Activated CD8-positive, alpha-beta T cell treated with anti-CD3 and anti-CD28 coated beads for 36 hours (primary cell): ENCODE results near the gene TFF3. TPM values are rescaled to one million over a fixed set of nuclear protein-coding genes. Genes with fewer than 3 reads are reported as not detected.

ENCODE experiments used
- ATAC-seq: fragments of 200-7000 bp; cut with Tn5 transposase; one replicate; pipeline ENCODE4 v1.10.0; 2021; ENCODE audit warnings: mild to moderate bottlenecking, moderate library complexity
- CTCF ChIA-PET: fragments of 350-600 bp; sonication (Branson Sonifier 250); formaldehyde crosslinking; loops from one replicate; lab custom pipeline; 2021; ENCODE audit warnings: antibody characterized with exemption; lab: Charles Lee
- POLR2A ChIA-PET: fragments of 350-600 bp; sonication (Branson Sonifier 250); formaldehyde crosslinking; loops from one replicate; lab custom pipeline; 2021; ENCODE audit warnings: antibody characterized with exemption; lab: Charles Lee
- DNase-seq: peaks from one replicate; pipeline ENCODE4 v3.0.0-alpha.2; 2020
- H3K27ac Mint-ChIP-seq: one replicate; pipeline ENCODE4 v1.8.0; 2021; ENCODE audit warnings: mild to moderate bottlenecking, mixed read lengths
- H3K27me3 Mint-ChIP-seq: one replicate; pipeline ENCODE4 v1.8.0; 2021; ENCODE audit warnings: mixed read lengths
- H3K36me3 Mint-ChIP-seq: one replicate; pipeline ENCODE4 v1.8.0; 2021; ENCODE audit warnings: low read depth, mixed read lengths
- H3K4me1 Mint-ChIP-seq: one replicate; pipeline ENCODE4 v1.8.0; 2021; ENCODE audit warnings: low read depth, mixed read lengths
- H3K4me3 Mint-ChIP-seq: one replicate; pipeline ENCODE4 v1.8.0; 2021; ENCODE audit warnings: mild to moderate bottlenecking, moderate library complexity, mixed read lengths
- H3K9me3 Mint-ChIP-seq: one replicate; pipeline ENCODE4 v1.8.0; 2021; ENCODE audit warnings: mixed read lengths
- CTCF ChIP-seq: fragments of 200-600 bp; IDR thresholded peaks from one replicate; pipeline ENCODE4 v1.8.0; 2022; ENCODE audit warnings: antibody characterized with exemption, mild to moderate bottlenecking
- intact Hi-C: fragments of 100-400 bp; cut with micrococcal nuclease; formaldehyde crosslinking; loops from one replicate; pipeline ENCODE4 v1.10.0; 2022
- total RNA-seq, 2 experiments: library from RNA; stranded (reverse); gene quantifications; one replicate each; pipeline ENCODE4 v1.2.3, GENCODE V29; 2021

TFF3 gene
- total RNA-seq, 2 experiments from 2014 or later: not detected

GRCh38 chr21:42310411-42311001, 4.7 kb downstream of the TFF3 start:
- no peak for ATAC-seq
- intact Hi-C loops: no loop called here
- Mint-ChIP-seq H3K4me3 (no peak overlapping the region), H3K27ac (no peak overlapping the region), H3K4me1 (peaks cover 2% of the 10 kb centered on the region), H3K9me3 (no peaks in the 10 kb centered on the region), H3K27me3 (no peaks in the 10 kb centered on the region), H3K36me3 (no peaks in the 10 kb centered on the region)
- ChIA-PET CTCF (interaction anchor here (0.7 to 4.5 kb wide), 41 partner anchors 9 to 268 kb away, joined by 3 to 47 read pairs (median 5); partner anchors contain the start of gene SLC37A1), POLR2A (interaction anchor here (0.5 to 1.7 kb wide), 4 partner anchors 16 to 294 kb away, joined by 3 to 6 read pairs (median 4); no protein-coding TSS in a partner anchor)
- no peak for TF ChIP-seq CTCF
- no peak for DNase-seq

GRCh38 chr21:42309753-42310213, 5.4 kb downstream of the TFF3 start:
- Mint-ChIP-seq H3K27ac (no peak overlapping the region), H3K4me3 (no peak overlapping the region)

GRCh38 chr21:42308914-42309752, 6.1 kb downstream of the TFF3 start:
- peaks cover 2% of the 10 kb centered on the region for H3K4me1 Mint-ChIP-seq
- ChIA-PET CTCF (interaction anchor here (0.5 to 4.5 kb wide), 38 partner anchors 9 to 346 kb away, joined by 3 to 47 read pairs (median 5); no protein-coding TSS in a partner anchor), POLR2A (interaction anchor here (1.7 kb wide), 1 partner anchor 146 kb away, joined by 6 read pairs; no protein-coding TSS in a partner anchor)
- no peaks in the 10 kb centered on the region for H3K27me3 Mint-ChIP-seq
- no peaks in the 10 kb centered on the region for H3K9me3 Mint-ChIP-seq
- intact Hi-C loops: no loop called here
- DNase-seq (no peak), ATAC-seq (no peak)
- H3K4me3 Mint-ChIP-seq: no peak overlapping the region
- no peak overlapping the region for H3K27ac Mint-ChIP-seq
- no peaks in the 10 kb centered on the region for H3K36me3 Mint-ChIP-seq
- no peak for TF ChIP-seq CTCF

More at GRCh38 chr21:42309753-42310213, 5.4 kb downstream of the TFF3 start:
- H3K4me1 Mint-ChIP-seq: peaks cover 2% of the 10 kb centered on the region
- TF ChIP-seq CTCF: peak; percentile 90
- no peaks in the 10 kb centered on the region for H3K36me3 Mint-ChIP-seq
- intact Hi-C loops: no loop called here
- H3K27me3 Mint-ChIP-seq: no peaks in the 10 kb centered on the region
- ATAC-seq: peak; percentile 93
- no peaks in the 10 kb centered on the region for H3K9me3 Mint-ChIP-seq
- ChIA-PET CTCF (interaction anchor here (0.5 to 4.5 kb wide), 50 partner anchors 9 to 345 kb away, joined by 3 to 47 read pairs (median 4); partner anchors contain the start of gene SLC37A1), POLR2A (interaction anchor here (1.6 to 1.7 kb wide), 2 partner anchors 15 to 146 kb away, joined by 5 to 6 read pairs; no protein-coding TSS in a partner anchor)
- DNase-seq: peak; percentile 86

- no peak for TF ChIP-seq CTCF
- Mint-ChIP-seq H3K4me3 (no peak overlapping the region), H3K27me3 (no peaks in the 10 kb centered on the region), H3K9me3 (no peaks in the 10 kb centered on the region), H3K27ac (no peak overlapping the region), H3K36me3 (no peaks in the 10 kb centered on the region), H3K4me1 (peaks cover 2% of the 10 kb centered on the region)
- DNase-seq: no peak
- ATAC-seq: no peak
- CTCF ChIA-PET: interaction anchor here (1.1 to 4.5 kb wide), 11 partner anchors 8 to 220 kb away, joined by 3 to 47 read pairs (median 11); no protein-coding TSS in a partner anchor
- POLR2A ChIA-PET: no interaction called here
- intact Hi-C loops: no loop called here
Measured at GRCh38 chr21:42308161-42308913, 6.9 kb downstream of the TFF3 start.
